Measurements from ENCODE around the gene GAS2L2.
"Not testable (repeated sequence)": the region's sequence is repeated elsewhere in the genome, so short reads cannot be mapped to it uniquely, and the experiment has no call there.

Gene GAS2L2

GRCh38 chr17:35726127-35726952 is 26.7 kb downstream of the GAS2L2 start:
- DNase-seq = no peak

GRCh38 chr17:35725802-35726126 is 27.3 kb downstream of the GAS2L2 start:
- no peak for DNase-seq

GRCh38 chr17:35725058-35725457 is 28.0 kb downstream of the GAS2L2 start:
- DNase-seq = no peak

- no peak for DNase-seq
These were observed 29.3 kb downstream of the GAS2L2 start for GRCh38 chr17:35723735-35724134.

DNA sequence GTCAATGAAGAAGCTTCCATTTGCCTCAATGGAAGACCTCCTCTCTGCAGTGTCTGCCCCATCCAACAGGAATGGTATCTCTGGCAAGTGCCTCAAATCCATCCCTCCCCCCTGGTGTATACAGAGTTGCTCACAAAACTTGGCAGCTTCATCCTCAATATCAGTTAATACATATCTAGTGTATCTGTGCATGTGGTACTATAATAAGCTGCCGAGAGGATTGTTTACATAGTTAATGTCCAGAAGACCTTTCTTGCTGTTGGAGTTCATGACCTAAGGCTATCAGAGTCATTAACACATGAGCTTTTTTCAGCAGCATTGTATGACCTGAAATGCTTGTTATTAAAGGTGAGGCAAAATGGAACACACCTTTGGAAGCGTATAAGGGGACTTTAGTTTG is 35.6 kb downstream of the GAS2L2 start:
- no peak for DNase-seq

DNA sequence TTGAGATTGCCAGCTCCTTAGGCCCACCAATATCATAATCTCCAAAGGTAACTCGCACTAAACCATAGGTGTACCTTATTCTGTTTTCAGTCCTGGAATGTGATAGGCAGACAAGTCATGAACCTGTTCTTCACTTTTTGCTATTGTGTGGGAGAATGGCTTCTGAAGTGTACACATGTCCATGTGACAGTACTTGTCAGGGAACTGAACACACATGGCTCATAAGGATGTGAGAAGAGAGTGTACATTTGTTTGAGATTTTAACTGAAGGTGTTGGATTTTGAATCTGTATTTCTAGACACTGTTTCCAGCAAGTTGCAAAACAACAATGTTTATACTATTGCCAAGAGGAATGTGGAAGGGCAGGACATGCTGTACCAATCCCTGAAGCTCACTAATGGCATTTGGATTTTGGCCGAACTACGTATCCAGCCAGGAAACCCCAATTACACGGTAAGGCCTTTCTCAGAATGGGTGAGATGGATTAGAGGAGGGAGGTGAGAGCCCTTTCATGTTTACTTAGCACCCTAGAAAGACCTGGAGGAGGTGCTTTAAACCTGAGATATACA is 36.1 kb downstream of the GAS2L2 start:
- DNase-seq = no peak

- DNase-seq = no peak
These were observed 36.9 kb downstream of the GAS2L2 start for GRCh38 chr17:35716173-35716572.

GRCh38 chr17:35715416-35715815 is 37.6 kb downstream of the GAS2L2 start:
- no peak for DNase-seq

- no peak for DNase-seq
These were observed 38.1 kb downstream of the GAS2L2 start for GRCh38 chr17:35714988-35715387.

DNA sequence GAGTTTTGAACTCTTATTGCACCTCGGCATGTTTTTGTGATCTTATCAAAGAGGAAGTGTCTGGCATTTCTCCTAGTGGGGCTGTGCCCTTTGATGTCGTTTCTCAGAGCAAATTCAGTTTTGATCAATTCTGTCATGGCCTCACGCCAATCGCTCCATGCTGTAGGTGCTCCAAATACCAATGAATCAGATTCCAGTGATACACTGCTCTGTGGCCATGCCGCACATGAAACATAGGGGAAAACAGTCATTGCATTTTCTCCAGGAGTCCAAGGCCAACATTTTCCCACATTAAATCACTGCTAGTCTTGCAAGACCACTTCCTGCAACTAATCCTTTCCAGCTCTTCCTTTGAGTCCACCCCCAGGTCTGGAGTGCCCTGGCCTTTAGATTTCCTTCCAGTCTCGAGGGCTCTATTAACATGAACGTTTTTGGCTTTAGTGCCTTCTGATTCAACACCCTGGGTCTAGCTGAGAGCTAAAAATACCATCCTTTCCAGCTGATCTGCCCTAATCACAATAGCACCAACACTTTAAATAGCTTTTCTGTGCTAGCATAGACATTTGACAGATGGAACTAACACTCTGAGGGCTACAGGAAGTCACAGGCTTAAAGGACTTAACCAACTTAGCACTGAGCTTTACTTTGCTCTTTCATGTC is 39.8 kb downstream of the GAS2L2 start:
- DNase-seq = no peak

DNA sequence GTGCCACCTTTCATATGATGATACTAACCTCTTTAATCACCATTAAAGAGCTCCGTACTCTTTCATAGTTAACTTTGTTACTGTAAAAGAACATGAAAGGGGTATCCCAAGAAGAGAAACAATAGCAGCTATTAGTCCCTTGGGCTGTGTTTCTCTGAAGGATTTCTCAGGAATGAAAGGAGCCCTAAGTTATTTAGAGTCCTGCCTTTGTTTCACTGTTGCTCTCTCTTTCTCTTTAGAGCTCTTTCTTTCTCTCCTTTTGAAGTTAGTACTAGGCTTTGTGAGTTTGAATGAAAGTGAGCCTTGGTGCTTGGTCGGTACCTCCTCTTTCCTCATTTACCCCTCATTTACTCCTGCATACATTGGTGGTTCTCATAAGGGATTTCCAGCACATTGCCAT is 42.1 kb downstream of the GAS2L2 start:
- no peak for DNase-seq

GRCh38 chr17:35709874-35710273 is 43.2 kb downstream of the GAS2L2 start:
- no peak for DNase-seq

DNA sequence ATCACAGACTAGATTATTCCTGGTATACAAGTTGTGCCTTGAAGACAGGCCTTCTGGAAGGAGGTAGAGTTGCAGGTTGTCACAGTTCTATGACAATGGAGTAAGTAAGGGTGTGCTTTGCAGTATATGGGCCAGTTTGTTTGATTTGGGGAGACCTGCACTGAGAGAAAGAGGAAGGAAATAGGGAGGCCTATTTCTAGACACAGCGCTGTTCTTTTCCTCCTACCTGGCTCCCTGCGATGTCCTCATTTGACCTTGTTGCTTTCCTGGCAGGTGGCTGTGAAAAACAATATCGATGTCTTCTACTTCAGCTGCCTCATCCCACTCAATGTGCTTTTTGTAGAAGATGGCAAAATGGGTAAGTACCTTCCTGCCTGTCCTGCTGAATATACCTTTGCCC is 44.1 kb downstream of the GAS2L2 start:
- DNase-seq = no peak

GRCh38 chr17:35708149-35708548 is 44.9 kb downstream of the GAS2L2 start:
- DNase-seq = no peak

DNA sequence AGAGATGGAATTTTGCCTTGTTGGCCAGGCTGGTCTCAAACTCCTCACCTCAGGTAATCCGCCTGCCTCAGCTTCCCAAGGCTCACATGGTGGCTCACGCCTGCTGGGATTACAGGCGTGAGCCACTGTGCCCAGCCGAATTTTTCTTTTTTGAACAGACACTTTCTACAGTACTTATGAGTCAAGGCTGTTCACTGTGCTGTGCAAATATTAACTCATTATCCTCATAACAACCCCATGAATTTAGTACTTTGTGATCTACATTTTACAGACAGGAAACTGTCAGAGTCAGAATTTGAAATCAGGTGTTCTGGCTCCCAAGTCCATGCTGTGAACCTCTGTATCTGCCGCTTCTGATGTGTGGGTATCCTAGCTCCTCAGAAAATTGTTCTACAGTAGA is 47.3 kb downstream of the GAS2L2 start:
- DNase-seq = no peak

DNA sequence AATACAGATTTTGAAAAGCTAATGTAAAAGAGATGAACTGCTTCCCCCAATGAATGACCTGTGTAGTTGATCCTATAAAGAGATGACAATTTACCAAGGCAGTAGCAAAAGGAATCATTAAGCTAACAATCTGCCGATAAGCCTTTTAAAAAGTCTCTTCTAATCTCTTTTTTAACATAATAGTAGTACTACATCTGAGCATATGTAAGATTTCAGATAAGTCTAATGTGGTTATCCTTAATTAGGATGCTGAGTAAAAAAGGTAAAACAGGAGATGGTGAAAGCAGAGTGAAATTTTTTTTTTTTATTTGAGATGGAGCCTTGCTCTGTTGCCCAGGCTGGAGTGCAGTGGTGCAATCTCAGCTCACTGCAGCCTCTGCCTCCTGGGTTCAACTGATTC is 47.8 kb downstream of the GAS2L2 start:
- no peak for DNase-seq

- not testable (repeated sequence) for DNase-seq
These were observed 49.7 kb downstream of the GAS2L2 start for GRCh38 chr17:35703308-35703707.

DNA sequence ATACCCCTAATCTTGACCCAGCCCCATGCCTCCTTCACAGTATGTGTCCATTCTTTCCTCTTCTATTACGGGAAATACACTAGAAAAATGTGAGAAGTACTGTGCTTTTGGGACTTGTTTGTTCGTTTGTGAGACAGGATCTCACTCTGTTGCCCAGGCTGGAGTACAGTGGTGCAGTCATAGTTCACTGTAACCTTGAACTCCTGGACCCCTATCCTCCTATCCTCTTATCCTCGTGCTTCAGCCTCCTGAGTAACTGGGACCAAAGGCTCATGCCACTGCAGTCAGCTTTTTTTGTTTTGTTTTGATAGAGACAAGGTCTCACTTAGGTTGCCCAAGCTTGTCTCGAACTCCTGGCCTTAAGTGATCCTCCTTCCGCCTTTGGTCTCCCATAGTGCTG is 51.5 kb downstream of the GAS2L2 start:
- DNase-seq = no peak

DNA sequence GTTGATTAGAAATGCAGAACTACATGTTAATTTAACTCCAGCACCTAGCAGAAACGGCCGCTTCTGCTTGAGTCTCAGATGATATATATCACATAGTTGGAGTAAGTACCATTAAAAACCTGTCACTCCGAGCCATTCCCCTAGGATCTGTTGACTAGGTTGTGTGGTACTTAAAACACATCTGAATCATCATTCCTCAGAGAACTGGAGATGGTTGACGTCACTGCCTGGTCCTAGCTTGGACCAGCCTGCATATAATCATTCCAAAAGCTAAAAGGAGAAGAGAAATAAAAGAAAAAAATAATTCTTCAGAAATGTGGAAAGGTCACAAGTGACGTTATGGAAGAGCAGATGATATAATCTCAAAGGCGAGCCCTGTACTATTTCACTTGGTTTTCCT is 52.9 kb downstream of the GAS2L2 start:
- no peak for DNase-seq

GRCh38 chr17:35698800-35699199 is 54.2 kb downstream of the GAS2L2 start:
- DNase-seq = no peak

DNA sequence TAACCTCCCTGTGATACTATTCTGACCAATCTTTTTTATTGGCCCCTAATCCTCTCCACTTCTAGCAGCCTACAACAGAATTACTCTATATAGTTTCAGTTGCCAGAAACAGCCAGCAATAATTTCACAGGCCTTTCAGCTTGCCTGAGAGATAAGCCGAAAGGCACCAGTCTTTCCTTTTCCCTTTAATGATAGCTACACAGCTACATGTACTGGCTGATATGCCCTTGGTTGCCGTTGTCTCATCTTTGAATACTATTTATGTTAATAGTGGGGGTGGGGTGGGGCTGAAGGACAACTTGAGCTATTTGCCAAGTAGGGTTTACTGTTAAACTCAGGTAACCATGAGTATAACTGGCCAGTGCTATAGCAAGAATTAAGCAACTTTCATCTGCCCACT is 57.4 kb downstream of the GAS2L2 start:
- DNase-seq = no peak

GRCh38 chr17:35694906-35695305 is 58.1 kb downstream of the GAS2L2 start:
- no peak for DNase-seq
